ENCODE measurements around the gene SLC25A53. TPM values are rescaled to one million over a fixed set of nuclear protein-coding genes. Genes with fewer than 3 reads are reported as not detected.

Gene SLC25A53
- total and polyA plus RNA-seq, 10 of the 15 experiments (the other 5 are each of a cell fraction or from before 2014, with no cell fraction given) = 4.1 to 11.4 (median 7.6) TPM

DNA sequence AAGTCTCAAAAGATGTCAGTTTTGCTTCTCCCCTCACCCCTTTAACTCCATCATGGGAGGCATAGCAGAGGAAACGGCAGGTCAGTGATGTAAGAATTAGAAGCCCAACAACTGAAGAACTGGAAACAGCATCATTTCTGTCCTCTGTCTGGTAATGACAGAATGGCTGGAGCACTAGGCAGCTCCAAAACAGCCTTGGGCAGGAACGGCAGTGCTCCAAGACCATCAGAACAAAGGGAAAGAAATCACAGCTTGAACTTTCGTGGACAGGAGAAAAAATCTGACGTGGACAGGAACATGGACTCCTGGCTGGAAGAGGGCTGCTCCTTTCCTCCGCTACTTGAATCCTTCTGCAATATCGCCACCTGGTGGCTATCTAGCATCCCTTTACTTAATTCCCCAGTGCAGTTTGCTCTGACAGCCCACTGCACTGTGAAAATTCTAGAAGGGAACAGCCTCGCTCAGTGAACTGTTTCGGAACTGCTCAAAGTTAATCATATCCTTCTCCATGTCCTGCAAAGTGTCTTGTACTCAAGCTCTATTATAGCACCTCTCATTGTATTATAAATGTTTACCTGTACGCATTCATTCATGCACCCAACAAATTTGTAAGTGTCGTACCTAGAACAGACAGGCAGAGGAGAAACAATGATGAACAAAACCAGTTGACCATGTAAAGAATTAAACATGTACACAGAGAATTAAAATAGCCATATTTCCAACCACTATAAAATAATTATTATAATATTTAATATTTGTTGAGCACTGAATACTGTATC is 20.4 kb downstream of the SLC25A53 start (continued):
- TF ChIP-seq, protein P1, sequence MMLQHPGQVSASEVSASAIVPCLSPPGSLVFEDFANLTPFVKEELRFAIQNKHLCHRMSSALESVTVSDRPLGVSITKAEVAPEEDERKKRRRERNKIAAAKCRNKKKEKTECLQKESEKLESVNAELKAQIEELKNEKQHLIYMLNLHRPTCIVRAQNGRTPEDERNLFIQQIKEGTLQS (IDR thresholded peaks at IDR 0.05; ENCODE audit: borderline replicate concordance, extremely low read depth, low read depth, low read length) = no peak
- no peak for TF ChIP-seq SIN3A (IDR thresholded peaks at IDR 0.05; ENCODE audit: low read depth, low read length)
- TF ChIP-seq, protein P2, sequence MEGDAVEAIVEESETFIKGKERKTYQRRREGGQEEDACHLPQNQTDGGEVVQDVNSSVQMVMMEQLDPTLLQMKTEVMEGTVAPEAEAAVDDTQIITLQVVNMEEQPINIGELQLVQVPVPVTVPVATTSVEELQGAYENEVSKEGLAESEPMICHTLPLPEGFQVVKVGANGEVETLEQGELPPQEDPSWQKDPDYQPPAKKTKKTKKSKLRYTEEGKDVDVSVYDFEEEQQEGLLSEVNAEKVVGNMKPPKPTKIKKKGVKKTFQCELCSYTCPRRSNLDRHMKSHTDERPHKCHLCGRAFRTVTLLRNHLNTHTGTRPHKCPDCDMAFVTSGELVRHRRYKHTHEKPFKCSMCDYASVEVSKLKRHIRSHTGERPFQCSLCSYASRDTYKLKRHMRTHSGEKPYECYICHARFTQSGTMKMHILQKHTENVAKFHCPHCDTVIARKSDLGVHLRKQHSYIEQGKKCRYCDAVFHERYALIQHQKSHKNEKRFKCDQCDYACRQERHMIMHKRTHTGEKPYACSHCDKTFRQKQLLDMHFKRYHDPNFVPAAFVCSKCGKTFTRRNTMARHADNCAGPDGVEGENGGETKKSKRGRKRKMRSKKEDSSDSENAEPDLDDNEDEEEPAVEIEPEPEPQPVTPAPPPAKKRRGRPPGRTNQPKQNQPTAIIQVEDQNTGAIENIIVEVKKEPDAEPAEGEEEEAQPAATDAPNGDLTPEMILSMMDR (IDR thresholded peaks at IDR 0.05 in 2 of 3, conservative IDR thresholded peaks at IDR 0.05 in 1 of 3; ENCODE audit: control insufficient read depth in 2 of 3, extremely low read depth in 1 of 3, insufficient read depth in 1 of 3, low read depth in 3 of 3, low read length in 3 of 3) = peak; percentile 71 to 77 (median 71)

DNA sequence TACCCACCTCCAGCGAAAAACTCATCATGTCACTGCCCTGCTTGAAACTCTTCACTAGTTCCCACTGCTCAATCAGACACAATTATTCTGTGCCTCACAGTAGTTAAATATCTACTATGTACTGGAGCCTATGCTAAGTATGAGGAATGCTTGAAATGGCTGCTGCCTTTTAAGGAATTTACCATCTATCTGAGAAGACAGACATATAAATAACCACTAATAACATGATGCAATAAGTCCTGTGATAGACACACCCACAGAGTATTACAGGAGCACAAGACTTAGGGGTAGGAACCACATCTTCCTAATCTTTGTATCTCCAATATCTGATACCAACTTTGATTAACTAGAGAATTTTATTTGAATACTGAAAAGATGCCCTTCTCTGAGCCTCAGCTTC is 21.1 kb downstream of the SLC25A53 start:
- Histone ChIP-seq H3K36me3 (ENCODE audit: control insufficient read depth in 2 of 2, insufficient read depth in 2 of 2, low read length in 1 of 2) (no peaks in the 10 kb centered on the region), H2AFZ (ENCODE audit: control insufficient read depth, low read depth, low read length) (no peak overlapping the region), H3K79me2 (ENCODE audit: control insufficient read depth, insufficient read depth, low read length) (no peaks in the 10 kb centered on the region), H3K27me3 (replicated peaks in 1 of 2; ENCODE audit: control insufficient read depth in 2 of 2, insufficient read depth in 2 of 2, low read length in 1 of 2) (no peaks in the 10 kb centered on the region), H4K20me1 (ENCODE audit: control insufficient read depth, insufficient read depth) (no peaks in the 10 kb centered on the region), H3K4me1 (ENCODE audit: control insufficient read depth, insufficient read depth, low read length) (no peaks in the 10 kb centered on the region), H3K4me3 (no peak overlapping the region), H3K4me2 (ENCODE audit: control insufficient read depth, insufficient read depth) (no peak overlapping the region), H3K9me3 (replicated peaks; ENCODE audit: control insufficient read depth, insufficient read depth, low read length) (no peaks in the 10 kb centered on the region; the same call in 2 of the 3 replicates), H3K9ac (ENCODE audit: control insufficient read depth, insufficient read depth, low read length) (no peak overlapping the region), H3K27ac (ENCODE audit: control insufficient read depth, insufficient read depth) (no peak overlapping the region)
- 54% methylated on average over 1 of the region's 1 CpG for WGBS (ENCODE audit: insufficient coverage, insufficient replicate concordance, low lambda C conversion rate, missing lambda C conversion rate)
- POLR2A ChIA-PET = no interaction called here
- SMC1A ChIA-PET (ENCODE audit: uncharacterized antibody, unreplicated experiment) = interaction anchor here (1.7 to 2.3 kb wide), 3 partner anchors 26 to 290 kb away, joined by 5 to 16 read pairs (median 14); no protein-coding TSS in a partner anchor
- ATAC-seq (no peak), DNase-seq (ENCODE audit: low read depth, low spot score) (no peak), FAIRE-seq (no peak)
- RAD21 ChIA-PET (ENCODE audit: unreplicated experiment) = interaction anchor here (1.0 to 3.1 kb wide), 2 partner anchors 37 to 291 kb away, joined by 5 to 21 read pairs; no protein-coding TSS in a partner anchor
- BruUV-seq (replicated peaks) = no TSS peak
- CTCF ChIA-PET = interaction anchor here (0.7 to 3.5 kb wide), 12 partner anchors 8 to 300 kb away, joined by 3 to 41 read pairs (median 4); partner anchors contain the start of gene SLC25A53
- TF ChIP-seq RBBP5 (conservative IDR thresholded peaks at IDR 0.05) (no peak), SIN3A (IDR thresholded peaks at IDR 0.05; ENCODE audit: low read depth, low read length) (no peak), IKZF1 (conservative IDR thresholded peaks at IDR 0.05) (no peak)
- in situ Hi-C loops (cut with MboI) (no loop called here), intact Hi-C loops (cut with micrococcal nuclease; ENCODE audit: unreplicated experiment) (loop anchor here (1.0 to 10.0 kb wide), 3 partner anchors 37 to 601 kb away; no protein-coding TSS in a partner anchor)

Data from GM12878 (cell line).